ENCODE measurements around the gene TOP1.
"Not testable (repeated sequence)": the region's sequence is repeated elsewhere in the genome, so short reads cannot be mapped to it uniquely, and the experiment has no call there.

Gene TOP1

DNA sequence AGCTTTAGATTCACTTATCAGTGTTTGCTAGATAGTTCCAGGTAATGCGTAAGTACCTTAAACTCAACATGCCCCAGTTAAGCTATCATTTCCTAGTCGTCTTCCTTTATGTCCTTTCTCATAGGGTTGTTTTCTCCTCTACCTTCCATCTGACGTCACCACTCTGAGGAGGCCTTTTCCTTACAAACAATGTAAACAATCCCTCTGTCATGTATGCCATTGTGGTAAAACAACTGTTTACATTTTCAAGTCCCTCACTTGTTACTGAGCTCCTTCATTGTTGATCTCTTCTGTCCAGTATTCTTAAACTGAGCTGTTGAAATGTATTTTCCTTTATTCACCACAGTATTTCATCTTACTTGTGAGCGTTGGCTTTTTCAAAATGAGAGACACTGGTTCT lies 63.3 kb downstream of the TOP1 start:
- DNase-seq (ENCODE audit: low read depth in 2 of 3, low spot score in 2 of 3), result no peak

DNA sequence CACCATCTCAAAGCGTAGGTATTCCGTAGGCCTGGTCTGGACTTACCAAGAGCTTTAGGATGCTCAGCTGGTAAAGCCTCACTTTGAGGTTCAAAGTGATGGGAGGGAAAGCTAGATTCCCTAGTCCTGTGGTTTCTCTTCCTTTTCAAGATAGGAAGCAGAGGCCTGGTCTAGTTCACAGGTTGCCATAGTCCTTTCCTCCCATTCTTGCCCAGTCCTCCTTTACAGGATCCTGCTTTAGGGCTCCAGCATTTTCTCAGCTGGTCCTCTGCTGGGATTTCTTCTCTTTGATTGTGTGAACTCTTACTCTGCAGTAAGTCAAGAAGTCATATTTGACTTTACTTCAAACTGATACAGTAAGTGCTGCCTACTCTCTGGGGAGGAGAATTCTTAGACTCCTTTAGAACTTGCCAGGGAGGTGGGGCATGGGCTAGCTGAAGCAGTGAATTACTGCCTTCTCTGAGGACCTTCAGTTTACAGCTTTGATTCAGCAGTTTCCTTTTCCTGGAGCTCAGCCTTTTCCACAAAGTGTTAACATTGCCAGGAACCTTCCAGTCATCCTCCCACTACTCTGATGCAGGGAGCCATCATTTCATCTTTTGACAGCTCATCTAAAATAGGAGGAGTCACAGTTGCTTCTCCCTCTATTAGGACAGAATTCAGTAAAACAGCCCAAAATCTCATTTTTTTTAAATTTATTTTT lies 65.9 kb downstream of the TOP1 start:
- no peak for DNase-seq (ENCODE audit: low read depth in 2 of 3, low spot score in 2 of 3)

DNA sequence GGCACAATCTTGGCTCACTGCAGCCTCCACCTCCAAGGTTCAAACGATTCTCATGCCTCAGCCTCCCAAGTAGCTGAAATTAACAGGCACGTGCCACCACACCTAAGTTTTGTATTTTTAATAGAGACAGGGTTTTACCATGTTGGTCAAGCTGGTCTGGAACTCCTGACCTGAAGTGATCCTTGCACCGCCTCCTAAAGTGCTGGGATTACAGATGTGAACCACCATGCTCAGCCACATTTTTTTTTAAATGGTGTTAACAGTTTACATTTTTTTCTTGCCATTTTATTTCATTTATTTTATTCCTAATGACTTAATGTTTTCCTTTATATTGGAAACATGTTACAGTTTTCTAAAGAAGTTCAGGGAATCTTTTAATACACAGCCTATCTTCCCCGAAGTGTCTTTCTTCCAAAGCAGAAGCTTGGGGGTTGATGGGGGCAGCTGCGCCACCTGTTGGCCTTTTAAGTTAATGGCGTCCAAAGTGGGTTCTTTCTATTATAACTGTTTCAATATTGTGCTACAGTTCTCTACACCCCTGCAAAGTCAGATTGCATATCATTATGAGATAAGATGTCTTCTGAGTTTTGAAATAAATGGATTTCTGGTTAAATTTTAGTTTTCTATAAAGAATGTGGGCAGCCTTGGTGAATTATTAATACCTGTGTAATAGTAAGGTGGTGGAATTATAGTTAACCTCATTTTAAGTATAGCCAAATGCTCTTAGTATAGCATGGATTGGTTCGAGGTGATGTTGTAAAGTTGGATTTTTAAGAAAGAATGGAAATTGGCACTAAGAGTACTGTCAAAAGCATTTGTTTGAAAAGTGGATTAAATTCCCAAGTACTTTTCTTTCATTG lies 66.7 kb downstream of the TOP1 start:
- DNase-seq (ENCODE audit: low read depth in 2 of 3, low spot score in 2 of 3), result no peak

DNA sequence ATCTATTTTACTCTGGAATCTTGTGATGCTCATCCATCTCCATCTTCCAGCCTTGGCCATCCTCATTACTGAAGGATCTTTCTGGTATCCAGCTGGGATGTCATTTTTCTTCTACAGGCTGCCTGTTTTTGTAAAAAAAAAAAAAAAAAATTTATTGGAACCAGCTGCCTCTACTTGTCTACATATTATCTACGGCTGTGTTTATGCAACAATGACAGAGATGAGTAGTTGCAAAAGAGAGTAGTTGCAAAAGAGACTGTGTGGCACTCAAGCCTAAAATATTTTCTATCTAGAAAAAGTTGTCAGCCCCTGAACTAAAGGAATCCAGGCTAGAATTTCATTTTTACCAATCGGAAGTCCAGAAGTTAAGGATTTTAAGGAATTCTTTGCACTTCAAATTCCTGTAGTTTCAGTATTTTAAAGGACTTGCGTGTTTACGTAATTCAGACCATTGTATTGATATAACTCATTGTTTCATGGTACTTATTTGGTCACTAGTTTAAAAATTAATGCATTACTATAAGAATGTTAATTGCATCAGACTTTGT lies 70.2 kb downstream of the TOP1 start:
- no peak for DNase-seq (ENCODE audit: low read depth in 2 of 3, low spot score in 2 of 3)

DNA sequence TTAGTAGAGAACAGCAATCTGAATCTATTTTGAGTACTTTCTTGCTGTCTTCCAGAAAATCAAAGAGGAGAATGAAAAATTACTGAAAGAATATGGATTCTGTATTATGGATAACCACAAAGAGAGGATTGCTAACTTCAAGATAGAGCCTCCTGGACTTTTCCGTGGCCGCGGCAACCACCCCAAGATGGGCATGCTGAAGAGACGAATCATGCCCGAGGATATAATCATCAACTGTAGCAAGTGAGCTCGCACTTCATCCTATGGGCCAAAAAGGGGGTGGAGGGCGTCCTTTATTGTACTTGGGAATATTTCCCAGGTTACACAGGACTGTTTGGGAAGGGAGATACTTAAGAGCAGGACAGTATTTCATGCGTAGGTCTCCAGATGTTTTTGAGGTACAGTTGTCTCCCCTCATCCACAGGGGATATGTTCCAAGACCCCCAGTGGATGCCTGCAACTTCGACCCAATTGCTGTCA lies 71.4 kb downstream of the TOP1 start:
- DNase-seq (ENCODE audit: low read depth in 2 of 3, low spot score in 2 of 3), result no peak

DNA sequence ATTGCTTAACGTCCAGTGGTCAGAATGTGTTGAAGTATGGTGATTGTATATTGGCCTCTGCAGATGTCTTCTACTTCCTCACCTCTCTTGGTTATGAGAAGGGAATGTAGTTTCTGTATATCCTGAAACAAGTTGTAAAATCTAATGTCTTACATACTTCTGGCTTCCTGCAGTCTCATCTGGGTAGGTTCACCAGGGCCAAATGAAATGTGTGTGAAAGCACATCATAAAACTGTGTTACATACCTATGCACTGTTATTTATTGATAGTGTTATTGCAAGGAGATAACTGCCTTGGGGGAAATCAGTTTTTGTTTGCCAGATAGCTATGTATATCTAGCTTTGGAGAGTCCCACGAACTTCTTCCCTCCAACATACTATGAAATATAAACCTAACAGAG lies 73.0 kb downstream of the TOP1 start:
- DNase-seq (ENCODE audit: low read depth in 2 of 3, low spot score in 2 of 3), result no peak

DNA sequence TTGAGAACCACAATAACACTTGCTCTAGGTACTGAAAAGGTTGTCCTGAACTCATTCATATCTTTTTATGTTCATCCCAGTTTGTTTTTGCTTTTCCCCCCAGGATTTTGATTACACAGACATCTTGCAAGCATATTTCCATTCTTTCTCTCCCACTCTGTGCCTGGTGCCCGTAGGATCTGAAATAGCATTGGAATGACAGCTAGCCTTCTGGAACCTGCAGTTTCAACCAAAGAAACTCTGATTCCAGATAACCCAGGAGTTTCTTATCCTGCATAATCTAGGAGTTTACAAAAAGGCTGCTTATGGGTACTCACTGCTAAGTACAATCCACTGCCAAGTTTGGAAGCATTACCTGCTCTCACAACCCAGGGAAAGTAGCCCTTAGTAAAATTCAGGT lies 79.9 kb downstream of the TOP1 start:
- no peak for DNase-seq (ENCODE audit: low read depth in 2 of 3, low spot score in 2 of 3)

DNA sequence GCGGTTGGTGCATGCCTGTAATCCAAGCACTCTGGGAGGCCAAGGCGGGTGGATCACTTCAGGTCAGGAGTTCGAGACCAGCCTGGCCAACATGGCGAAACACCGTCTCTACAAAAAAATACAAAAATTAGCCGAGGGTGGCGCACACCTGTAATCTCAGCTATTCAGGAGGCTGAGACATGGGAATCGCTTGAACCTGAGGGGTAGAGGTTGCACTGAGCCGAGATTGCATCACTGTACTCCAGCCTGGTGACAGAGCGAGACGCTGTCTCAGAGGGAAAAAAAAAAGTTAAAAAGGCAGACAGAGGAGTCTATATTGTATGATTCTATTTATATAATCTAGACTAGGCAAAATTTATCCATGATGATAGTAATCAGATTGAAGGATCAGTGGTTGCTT lies 81.4 kb downstream of the TOP1 start:
- DNase-seq (ENCODE audit: low read depth in 2 of 3, low spot score in 2 of 3), result no peak

DNA sequence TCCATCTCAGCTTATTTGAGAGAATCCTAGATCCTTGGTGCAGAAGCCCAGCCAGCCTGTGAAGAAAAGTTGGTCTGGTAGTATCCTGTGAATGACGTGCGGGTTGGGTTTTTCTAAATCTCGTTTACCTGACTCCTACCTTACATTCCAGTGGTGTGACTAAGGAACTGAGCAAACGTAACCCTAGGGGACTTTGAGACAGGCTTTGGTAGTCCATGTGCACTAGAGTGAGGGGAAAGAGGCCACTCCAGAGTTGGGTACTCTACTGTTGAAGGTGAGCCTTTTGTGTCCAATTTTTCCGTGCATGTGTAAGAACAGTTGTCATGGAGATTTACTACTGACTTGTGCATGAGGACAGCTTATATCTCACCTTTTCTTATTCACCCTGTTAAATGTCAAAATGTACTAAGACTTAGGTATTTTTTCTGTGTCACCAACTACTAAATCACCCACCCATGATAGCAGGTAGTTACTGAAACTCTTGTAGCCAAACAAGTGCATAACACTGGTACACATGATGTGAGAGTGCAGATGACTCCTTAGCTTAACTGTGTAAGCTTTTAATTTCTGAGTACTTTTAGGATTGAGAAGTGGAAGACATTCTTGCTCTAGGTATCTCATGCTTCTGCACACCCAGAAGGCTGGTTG lies 82.4 kb downstream of the TOP1 start:
- no peak for DNase-seq (ENCODE audit: low read depth in 2 of 3, low spot score in 2 of 3)

DNA sequence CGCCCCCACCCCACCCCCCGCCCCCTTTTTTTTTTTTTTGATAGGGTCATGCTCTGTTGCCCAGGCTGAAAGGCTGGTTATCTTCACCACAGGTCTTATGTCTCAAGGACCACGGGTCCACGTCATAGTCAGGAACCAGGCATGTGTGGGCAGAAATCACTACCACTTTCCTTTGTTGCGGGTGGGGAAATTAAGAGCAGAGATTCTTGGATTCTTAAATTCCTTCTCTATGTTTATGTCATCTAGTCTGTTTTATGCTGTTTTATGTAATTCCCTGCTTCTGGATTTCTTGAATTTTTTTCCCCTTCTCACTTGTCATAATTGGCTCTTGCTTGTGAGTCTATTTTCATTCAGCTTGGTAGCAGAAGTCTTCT lies 82.9 kb downstream of the TOP1 start:
- no peak for DNase-seq (ENCODE audit: low read depth in 2 of 3, low spot score in 2 of 3)

DNA sequence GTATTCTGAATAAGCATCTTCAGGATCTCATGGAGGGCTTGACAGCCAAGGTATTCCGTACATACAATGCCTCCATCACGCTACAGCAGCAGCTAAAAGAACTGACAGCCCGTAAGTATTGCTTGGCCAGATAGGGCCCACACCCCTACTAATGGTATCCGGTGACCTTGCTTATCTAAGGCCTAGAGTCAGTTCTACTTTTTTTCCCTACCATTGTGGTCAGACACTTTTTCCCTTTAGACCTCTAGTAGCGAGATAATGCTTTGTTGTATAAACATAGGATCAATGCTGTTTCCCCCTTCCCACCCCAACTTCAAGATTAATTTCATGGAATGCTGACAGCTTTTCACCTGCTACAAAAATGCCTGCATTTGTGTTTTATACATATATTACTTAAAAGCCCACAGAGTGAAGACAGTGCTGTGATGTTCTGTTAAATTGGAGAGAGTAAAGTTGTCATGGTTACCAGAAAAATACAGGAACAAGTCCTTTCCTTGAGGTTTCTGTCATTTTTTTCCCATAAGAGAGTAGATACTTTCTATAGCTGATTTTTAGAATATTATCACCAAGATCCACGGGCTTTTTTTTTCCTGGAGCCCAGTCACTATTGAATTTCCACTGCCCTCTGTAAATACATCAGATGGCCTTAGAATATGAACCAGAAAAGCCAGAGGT lies 87.8 kb downstream of the TOP1 start:
- no peak for DNase-seq (ENCODE audit: low read depth in 2 of 3, low spot score in 2 of 3)

DNA sequence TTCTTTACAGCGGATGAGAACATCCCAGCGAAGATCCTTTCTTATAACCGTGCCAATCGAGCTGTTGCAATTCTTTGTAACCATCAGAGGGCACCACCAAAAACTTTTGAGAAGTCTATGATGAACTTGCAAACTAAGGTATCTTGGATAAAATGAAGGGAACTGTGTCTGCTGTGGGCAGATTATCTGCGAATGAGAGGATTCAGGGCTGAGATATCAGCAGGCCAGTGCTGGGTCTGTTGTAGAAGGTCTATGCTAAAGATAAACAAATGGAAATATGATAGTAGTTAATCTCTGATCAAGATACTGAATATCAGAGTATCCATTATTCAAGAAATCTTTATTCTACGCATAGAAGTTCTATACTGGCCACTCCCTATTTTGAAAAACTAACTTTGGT lies 89.5 kb downstream of the TOP1 start:
- DNase-seq (ENCODE audit: low read depth in 2 of 3, low spot score in 2 of 3), result not testable (repeated sequence)

DNA sequence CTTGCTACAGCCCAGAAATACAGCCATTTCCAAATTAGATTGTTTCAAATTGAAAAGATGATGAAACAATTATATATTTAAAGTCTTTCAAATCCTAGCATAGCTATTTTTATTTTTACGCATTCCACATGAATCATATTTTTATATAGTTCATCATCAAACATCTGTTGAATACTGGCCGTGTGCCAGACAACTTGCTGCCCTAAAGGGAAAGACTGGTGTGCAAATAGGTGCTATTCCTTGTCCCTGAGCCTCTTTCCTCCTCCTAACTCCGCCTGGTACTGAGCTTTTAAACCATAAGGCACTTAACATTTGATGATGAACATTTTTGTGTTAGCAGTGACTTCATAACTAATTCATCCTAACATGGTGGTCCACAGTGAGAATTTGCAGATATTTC lies 90.0 kb downstream of the TOP1 start:
- no peak for DNase-seq (ENCODE audit: low read depth in 2 of 3, low spot score in 2 of 3)

DNA sequence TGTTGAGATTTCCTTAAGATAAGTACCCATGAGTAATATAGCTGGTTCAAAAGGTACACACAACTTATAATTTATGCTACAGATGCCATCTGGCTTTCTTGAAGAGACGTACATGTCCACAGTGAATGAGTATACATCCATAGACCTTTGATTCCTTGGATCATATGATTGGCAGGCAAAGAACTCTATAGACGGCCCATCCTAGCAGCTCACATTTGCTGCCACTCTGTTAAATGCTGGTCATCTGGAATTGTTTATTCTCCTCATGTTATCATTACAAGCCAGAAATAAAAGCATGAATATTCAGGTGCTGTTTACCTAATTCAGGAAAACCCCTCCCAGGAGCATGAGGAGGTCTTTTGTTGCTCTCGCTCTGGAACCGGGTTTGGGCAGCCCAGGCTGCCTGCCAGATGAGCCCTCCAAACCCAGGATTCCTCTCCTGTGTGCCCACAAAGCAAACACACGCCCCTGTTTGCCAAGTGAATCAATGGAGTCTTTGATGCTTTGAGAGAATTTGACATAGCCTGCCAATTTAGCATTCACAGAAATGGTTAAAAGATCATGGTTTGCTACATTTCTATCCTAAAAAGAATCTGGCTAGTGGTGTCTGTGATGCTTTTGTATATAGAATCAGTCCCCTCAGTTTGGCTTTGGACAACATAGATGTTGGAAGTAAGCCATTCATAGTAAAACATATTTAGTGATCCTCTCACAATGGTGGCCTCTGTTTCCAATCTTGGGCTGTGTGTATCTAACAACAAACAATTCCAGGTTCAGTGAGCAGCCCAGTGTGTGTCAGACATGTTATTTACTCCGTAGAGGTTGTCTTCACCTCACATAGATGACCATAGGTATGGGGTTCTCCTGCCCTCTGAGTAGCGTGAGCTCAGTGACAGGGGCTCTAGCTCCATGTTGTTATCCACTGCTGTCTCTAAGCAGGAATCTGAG lies 91.3 kb downstream of the TOP1 start:
- no peak for DNase-seq (ENCODE audit: low read depth in 2 of 3, low spot score in 2 of 3)

DNA sequence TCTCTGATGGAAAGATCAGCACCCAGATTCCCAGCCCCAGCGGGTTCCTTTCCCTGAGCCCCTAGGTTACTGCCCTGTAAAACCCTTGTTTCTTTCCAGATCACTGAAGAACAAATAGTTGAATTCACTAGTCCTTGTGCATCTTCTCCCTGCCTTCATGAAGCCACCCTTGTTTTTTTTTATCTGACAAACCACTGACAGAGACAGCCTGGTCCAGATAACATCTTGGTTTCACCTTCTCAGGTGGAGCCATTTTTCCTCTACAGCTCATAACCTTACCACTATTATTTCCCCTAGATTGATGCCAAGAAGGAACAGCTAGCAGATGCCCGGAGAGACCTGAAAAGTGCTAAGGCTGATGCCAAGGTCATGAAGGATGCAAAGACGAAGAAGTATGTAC lies 92.8 kb downstream of the TOP1 start:
- DNase-seq (ENCODE audit: low read depth in 2 of 3, low spot score in 2 of 3), result no peak

DNA sequence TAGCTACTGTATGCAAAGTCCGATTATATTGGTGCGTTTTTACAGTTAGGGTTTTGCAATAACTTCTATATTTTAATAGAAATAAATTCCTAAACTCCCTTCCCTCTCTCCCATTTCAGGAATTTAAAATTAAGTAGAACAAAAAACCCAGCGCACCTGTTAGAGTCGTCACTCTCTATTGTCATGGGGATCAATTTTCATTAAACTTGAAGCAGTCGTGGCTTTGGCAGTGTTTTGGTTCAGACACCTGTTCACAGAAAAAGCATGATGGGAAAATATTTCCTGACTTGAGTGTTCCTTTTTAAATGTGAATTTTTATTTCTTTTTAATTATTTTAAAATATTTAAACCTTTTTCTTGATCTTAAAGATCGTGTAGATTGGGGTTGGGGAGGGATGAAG lies 95.0 kb downstream of the TOP1 start:
- no peak for DNase-seq (ENCODE audit: low read depth in 2 of 3, low spot score in 2 of 3)

DNA sequence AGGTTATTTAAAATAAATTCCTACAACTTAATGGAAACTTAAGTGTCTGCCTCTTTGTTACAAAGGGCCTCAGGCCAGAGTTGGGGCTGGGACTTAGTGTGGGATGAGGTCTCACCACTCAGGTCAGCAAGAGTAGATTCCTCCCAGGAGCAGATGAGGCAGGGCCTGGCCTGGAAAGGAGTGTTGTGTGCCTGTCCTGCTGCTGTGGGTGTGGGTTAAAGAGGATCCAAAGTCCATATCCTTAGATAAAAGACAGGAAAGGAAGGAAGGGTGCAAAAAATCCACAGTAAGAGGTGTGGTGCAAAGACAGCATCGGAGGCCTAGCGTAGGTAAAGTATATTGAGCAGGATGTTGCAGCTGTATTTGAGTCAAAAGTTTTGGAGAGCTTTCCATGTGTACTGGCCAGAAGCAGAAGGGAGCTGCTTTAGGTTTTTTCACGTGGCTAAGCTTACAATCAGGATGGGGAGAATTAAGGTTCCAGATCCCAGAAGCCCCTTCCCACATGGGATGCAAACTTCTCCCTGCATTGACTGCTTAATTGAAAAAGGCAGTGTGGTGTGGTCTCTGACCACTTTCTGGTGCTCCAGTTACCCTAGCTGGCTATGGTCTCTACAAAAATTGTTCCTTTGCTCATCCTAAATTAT lies 96.0 kb downstream of the TOP1 start:
- DNase-seq (ENCODE audit: low read depth in 2 of 3, low spot score in 2 of 3), result no peak

DNA sequence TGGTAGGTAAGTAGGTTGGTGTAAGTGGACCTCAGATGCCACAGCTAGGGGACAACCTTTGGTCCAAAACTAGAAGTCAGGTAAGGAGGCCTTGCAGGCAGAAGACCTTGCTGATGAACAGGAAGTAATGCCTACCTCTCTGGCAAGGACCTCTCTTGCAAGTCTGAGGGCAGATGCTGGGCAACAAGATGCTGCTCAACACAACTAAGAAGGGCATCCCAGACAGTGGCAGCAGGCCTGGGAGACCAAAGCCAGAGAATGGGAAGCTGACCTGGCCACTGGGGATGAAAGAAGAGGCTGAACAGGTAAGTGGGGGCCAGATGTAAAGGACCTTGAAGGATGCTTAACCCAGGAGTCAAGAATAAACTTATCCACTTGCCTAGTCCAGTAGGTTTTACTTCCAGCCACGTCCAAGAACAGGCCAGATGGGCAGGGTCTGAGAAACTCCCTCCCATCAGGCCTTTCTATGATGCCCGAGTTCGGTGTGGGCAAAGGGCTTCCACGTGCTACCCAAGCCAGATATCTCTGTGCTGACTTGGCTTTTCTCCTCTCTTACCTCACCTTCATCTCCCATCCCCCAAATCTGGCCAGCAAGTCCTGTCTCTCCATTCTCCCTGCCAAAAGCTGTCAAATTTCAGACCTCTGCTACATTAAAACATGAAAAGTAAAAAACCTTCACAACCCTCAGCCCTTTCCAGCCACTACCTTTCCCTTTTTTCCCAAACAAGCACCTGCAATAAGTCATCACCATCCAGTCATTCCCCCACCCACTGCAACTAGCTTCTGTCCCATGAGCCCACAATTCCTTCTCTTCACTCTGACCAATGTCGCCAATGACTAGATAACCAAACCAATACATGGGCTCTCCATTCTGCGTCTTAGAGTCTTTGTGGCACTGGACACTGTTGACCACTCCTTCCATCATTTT lies 97.2 kb downstream of the TOP1 start:
- no peak for DNase-seq (ENCODE audit: low read depth in 2 of 3, low spot score in 2 of 3)

DNA sequence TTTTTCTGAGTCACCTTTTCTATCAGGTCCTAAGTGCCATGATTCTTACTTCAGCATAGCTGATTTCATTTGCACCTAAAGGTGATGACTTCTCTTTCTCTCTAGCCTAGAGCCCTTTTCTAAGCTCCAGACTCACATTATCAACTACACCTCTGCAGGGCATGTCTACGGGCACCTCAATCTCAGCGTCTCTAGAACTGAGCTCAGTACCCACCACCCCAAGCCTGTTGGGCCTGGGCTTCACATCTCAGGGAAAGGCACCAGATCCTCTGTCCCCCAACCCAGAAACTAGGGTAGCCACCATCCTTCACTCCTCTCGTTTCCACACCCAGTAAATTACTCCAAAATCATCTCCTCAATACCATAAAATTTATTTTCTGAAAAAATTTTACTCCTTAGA lies 98.1 kb downstream of the TOP1 start:
- DNase-seq (ENCODE audit: low read depth in 2 of 3, low spot score in 2 of 3), result no peak
